GM18502 (cell line): ENCODE measurements around the gene TENM4.

ENCODE experiments used
- ATAC-seq: cut with Tn5 transposase; IDR thresholded peaks from one replicate; pipeline ENCODE4 v1.9.1; 2021; ENCODE audit warnings: mild to moderate bottlenecking; ENCODE audit not compliant: unreplicated experiment, poor library complexity

Gene TENM4

GRCh38 chr11:79100093-79100910 is 340.5 kb downstream of the TENM4 start:
- peak; percentile 82 for ATAC-seq

- ATAC-seq, result no peak
Measured at GRCh38 chr11:79098146-79098545, 342.7 kb downstream of the TENM4 start.

- ATAC-seq, result no peak
Measured at GRCh38 chr11:79097246-79097875, 343.5 kb downstream of the TENM4 start.

GRCh38 chr11:79095424-79095823 is 345.4 kb downstream of the TENM4 start:
- no peak for ATAC-seq

GRCh38 chr11:79094616-79095015 is 346.2 kb downstream of the TENM4 start:
- no peak for ATAC-seq

- ATAC-seq, result no peak
Measured at GRCh38 chr11:79092791-79093353, 348.0 kb downstream of the TENM4 start.

- ATAC-seq, result no peak
Measured at GRCh38 chr11:79090191-79090705, 350.6 kb downstream of the TENM4 start.

- ATAC-seq, result no peak
Measured at GRCh38 chr11:79089601-79090000, 351.2 kb downstream of the TENM4 start.

GRCh38 chr11:79088967-79089366 is 351.9 kb downstream of the TENM4 start:
- no peak for ATAC-seq

- no peak for ATAC-seq
Measured at GRCh38 chr11:79087961-79088318, 352.9 kb downstream of the TENM4 start.

GRCh38 chr11:79087238-79087960 is 353.4 kb downstream of the TENM4 start:
- ATAC-seq, result no peak

GRCh38 chr11:79086056-79086455 is 354.8 kb downstream of the TENM4 start:
- no peak for ATAC-seq

- no peak for ATAC-seq
Measured at GRCh38 chr11:79084382-79084781, 356.4 kb downstream of the TENM4 start.

- no peak for ATAC-seq
Measured at GRCh38 chr11:79083352-79083751, 357.5 kb downstream of the TENM4 start.

- no peak for ATAC-seq
Measured at GRCh38 chr11:79082907-79083306, 357.9 kb downstream of the TENM4 start.

- ATAC-seq, result no peak
Measured at GRCh38 chr11:79082280-79082679, 358.6 kb downstream of the TENM4 start.

- ATAC-seq, result no peak
Measured at GRCh38 chr11:79081471-79082031, 359.3 kb downstream of the TENM4 start.

GRCh38 chr11:79080551-79080950 is 360.3 kb downstream of the TENM4 start:
- ATAC-seq, result no peak

- ATAC-seq, result no peak
Measured at GRCh38 chr11:79078999-79079398, 361.8 kb downstream of the TENM4 start.

GRCh38 chr11:79078456-79078855 is 362.4 kb downstream of the TENM4 start:
- no peak for ATAC-seq
